HepG2 (cell line): ENCODE data around the gene MDP1. TPM values are rescaled to one million over a fixed set of nuclear protein-coding genes. Genes with fewer than 3 reads are reported as not detected.

ENCODE experiments used
- AGO1 ChIP-seq: fragments of 200-400 bp; formaldehyde crosslinking; IDR thresholded peaks from 2 replicates; pipeline ENCODE4 v1.6.1; 2017; ENCODE audit warnings: mild to moderate bottlenecking, low read depth, low read length, moderate library complexity; ENCODE audit not compliant: poor library complexity, severe bottlenecking
- FIP1L1 ChIP-seq: fragments of 200-400 bp; formaldehyde crosslinking; IDR thresholded peaks from 2 replicates; pipeline ENCODE4 v1.6.1; 2018; ENCODE audit warnings: low read depth, mild to moderate bottlenecking, low read length, moderate library complexity, borderline replicate concordance; ENCODE audit not compliant: insufficient read depth
- FOXO1 ChIP-seq: sonication (generic); formaldehyde crosslinking; IDR thresholded peaks from 2 replicates; pipeline ENCODE4 v1.4.0; 2020; ENCODE audit warnings: missing genetic modification reagents
- HCFC1 ChIP-seq: fragments of 150-350 bp; IDR thresholded peaks from 2 replicates; pipeline ENCODE4 v1.6.1; 2014; ENCODE audit warnings: low read depth, low read length
- HES4 ChIP-seq: sonication (generic); formaldehyde crosslinking; IDR thresholded peaks from 2 replicates; pipeline ENCODE4 v1.9.0; 2021; ENCODE audit warnings: mild to moderate bottlenecking, missing genetic modification reagents, borderline replicate concordance
- HNRNPLL ChIP-seq: fragments of 200-400 bp; formaldehyde crosslinking; IDR thresholded peaks from 2 replicates; pipeline ENCODE4 v1.6.1; 2017; ENCODE audit warnings: mild to moderate bottlenecking, low read depth, low read length; ENCODE audit not compliant: poor library complexity, severe bottlenecking
- MTA1 ChIP-seq: sonication (generic); formaldehyde crosslinking; IDR thresholded peaks from 2 replicates; pipeline ENCODE4 v1.4.0; 2020; ENCODE audit warnings: missing genetic modification reagents, mild to moderate bottlenecking, borderline replicate concordance
- PPARG ChIP-seq: conservative IDR thresholded peaks from 2 replicates; pipeline ENCODE4 v1.6.1; 2016; ENCODE audit warnings: missing biosample characterization, missing genetic modification reagents
- SIX4 ChIP-seq: sonication (generic); formaldehyde crosslinking; IDR thresholded peaks from 2 replicates; pipeline ENCODE4 v1.4.0; 2020; ENCODE audit warnings: missing genetic modification reagents
- ZBTB21 ChIP-seq: sonication (generic); formaldehyde crosslinking; IDR thresholded peaks from 2 replicates; pipeline ENCODE4 v1.4.0; 2020; ENCODE audit warnings: missing genetic modification reagents
- ZBTB42 ChIP-seq: sonication (generic); formaldehyde crosslinking; IDR thresholded peaks from 2 replicates; pipeline ENCODE4 v1.5.0; 2020; ENCODE audit warnings: mild to moderate bottlenecking, missing genetic modification reagents
- ZFX ChIP-seq: sonication (generic); formaldehyde crosslinking; IDR thresholded peaks from 2 replicates; pipeline ENCODE4 v1.4.0; 2020; ENCODE audit warnings: mild to moderate bottlenecking, low read depth, missing genetic modification reagents, moderate library complexity
- ZNF225 ChIP-seq: sonication (generic); formaldehyde crosslinking; IDR thresholded peaks from 2 replicates; pipeline ENCODE4 v1.4.0; 2020; ENCODE audit warnings: mild to moderate bottlenecking, missing genetic modification reagents
- ZNF30 ChIP-seq: sonication (generic); formaldehyde crosslinking; IDR thresholded peaks from 2 replicates; pipeline ENCODE4 v1.5.0; 2020; ENCODE audit warnings: mild to moderate bottlenecking, missing genetic modification reagents
- ZNF354B ChIP-seq: sonication (generic); formaldehyde crosslinking; IDR thresholded peaks from 2 replicates; pipeline ENCODE4 v1.8.0; 2022; ENCODE audit warnings: mild to moderate bottlenecking, missing genetic modification reagents
- ZNF446 ChIP-seq: sonication (generic); formaldehyde crosslinking; IDR thresholded peaks from 2 replicates; pipeline ENCODE4 v1.5.0; 2020; ENCODE audit warnings: mild to moderate bottlenecking, missing genetic modification reagents
- ZNF567 ChIP-seq: sonication (generic); formaldehyde crosslinking; IDR thresholded peaks from 2 replicates; pipeline ENCODE4 v1.8.1; 2023; ENCODE audit warnings: mild to moderate bottlenecking, missing genetic modification reagents, borderline replicate concordance
- polyA plus RNA-seq, 8 experiments: library from polyadenylated mRNA; depleted of rRNA in 3 of 8; stranded (reverse) in 7 of 8; unstranded in 1 of 8; fragments of >200 nt; fragmentation: Illumina TruSeq in 4 of 8; extraction: Trizol in 4 of 8; gene quantifications; 2 replicates each; pipeline versions ENCODE4 v1.2.1 to v1.2.3, GENCODE V29; 2011 to 2016; ENCODE audit warnings: low read depth in 4 of 8, missing spikeins in 1 of 8, mixed read lengths in 1 of 8; ENCODE audit not compliant: insufficient read depth in 1 of 8
- total RNA-seq, 5 experiments: library from RNA; depleted of rRNA; stranded (reverse); fragments of >200 nt; fragmentation: Illumina TruSeq; extraction: Trizol; gene quantifications; 2 replicates each; pipeline ENCODE4 v1.2.3, GENCODE V29; 2016; ENCODE audit warnings: low read depth in 1 of 5
- TF ChIP-seq, protein P1 (sequence below): IDR thresholded peaks from 2 replicates; pipeline ENCODE4 v1.6.1; 2016; ENCODE audit warnings: low read depth
- TF ChIP-seq, protein P2 (sequence below): sonication (generic); formaldehyde crosslinking; IDR thresholded peaks from 2 replicates; pipeline ENCODE4 v1.5.1; 2020; ENCODE audit warnings: mild to moderate bottlenecking, moderate library complexity, missing genetic modification reagents
- TF ChIP-seq, protein P3 (sequence below): IDR thresholded peaks from 2 replicates; pipeline ENCODE4 v1.4.0; 2020; ENCODE audit warnings: mild to moderate bottlenecking, missing genetic modification reagents
- TF ChIP-seq, protein P4 (sequence below): sonication (generic); formaldehyde crosslinking; IDR thresholded peaks from 2 replicates; pipeline ENCODE4 v1.8.0; 2023; ENCODE audit warnings: mild to moderate bottlenecking, missing genetic modification reagents

MDP1 gene
- total and polyA plus RNA-seq, 2 of the 13 experiments (the other 11 are each of a cell fraction or from before 2014, with no cell fraction given) = 44.1 to 48.7 TPM

DNA sequence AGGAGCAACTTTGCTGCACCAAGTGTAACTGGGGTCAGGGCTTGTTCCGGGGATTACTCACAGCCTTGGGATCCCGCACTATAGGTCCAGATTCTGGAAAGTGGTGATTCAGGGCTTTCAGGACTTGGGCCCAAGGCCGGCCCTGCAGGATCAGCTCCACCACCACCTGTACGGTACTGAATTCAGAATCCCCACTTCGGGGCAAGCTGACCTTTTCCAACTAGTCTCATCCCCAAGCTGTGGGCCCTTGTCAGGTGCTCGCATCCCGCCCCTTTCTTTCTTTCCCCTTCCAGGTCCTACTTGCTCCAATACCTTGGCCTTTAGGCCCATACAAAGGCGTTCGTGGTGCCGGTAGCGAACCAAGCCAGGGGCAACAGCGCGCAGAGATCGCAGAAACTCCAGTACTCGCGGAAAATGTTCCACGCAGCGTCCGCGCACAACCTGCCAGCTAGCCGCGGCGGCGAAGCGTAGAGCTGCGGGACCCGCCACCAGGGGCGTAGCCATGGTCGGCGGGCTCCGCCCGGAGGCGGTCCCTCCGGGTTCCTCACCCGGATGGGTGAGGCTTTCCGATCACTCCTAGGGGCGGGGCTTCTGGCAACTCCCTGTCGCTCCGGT is 26.1 kb upstream of the MDP1 start (continued):
- TF ChIP-seq, protein P1, sequence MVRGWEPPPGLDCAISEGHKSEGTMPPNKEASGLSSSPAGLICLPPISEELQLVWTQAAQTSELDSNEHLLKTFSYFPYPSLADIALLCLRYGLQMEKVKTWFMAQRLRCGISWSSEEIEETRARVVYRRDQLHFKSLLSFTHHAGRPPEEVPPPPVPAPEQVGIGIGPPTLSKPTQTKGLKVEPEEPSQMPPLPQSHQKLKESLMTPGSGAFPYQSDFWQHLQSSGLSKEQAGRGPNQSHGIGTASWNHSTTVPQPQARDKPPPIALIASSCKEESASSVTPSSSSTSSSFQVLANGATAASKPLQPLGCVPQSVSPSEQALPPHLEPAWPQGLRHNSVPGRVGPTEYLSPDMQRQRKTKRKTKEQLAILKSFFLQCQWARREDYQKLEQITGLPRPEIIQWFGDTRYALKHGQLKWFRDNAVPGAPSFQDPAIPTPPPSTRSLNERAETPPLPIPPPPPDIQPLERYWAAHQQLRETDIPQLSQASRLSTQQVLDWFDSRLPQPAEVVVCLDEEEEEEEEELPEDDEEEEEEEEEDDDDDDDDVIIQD (CRISPR knock-in tag) = peak; percentile 35; the same call in 1 of the 2 replicates
- TF ChIP-seq FIP1L1 (peak; percentile 18; the same call in 1 of the 2 replicates), ZNF567 (CRISPR knock-in tag) (peak; percentile 82; the same call in 1 of the 2 replicates), PPARG (CRISPR knock-in tag) (peak; percentile 17; the same call in 1 of the 2 replicates), HCFC1 (0 out of 2 replicates have a peak, but pooled peaks have one; percentile 12), HES4 (CRISPR knock-in tag) (peak; percentile 71; the same call in 1 of the 2 replicates), ZNF30 (CRISPR knock-in tag) (peak; percentile 6; the same call in 1 of the 2 replicates), ZNF354B (CRISPR knock-in tag) (peak; percentile 39; the same call in 1 of the 2 replicates), FOXO1 (CRISPR knock-in tag) (peak; percentile 45; the same call in 1 of the 2 replicates), ZBTB21 (CRISPR knock-in tag) (0 out of 2 replicates have a peak, but pooled peaks have one; percentile 7), ZNF225 (no peak), ZBTB42 (CRISPR knock-in tag) (0 out of 2 replicates have a peak, but pooled peaks have one; percentile 19), SIX4 (CRISPR knock-in tag) (peak; percentile 17; the same call in 1 of the 2 replicates), ZNF446 (CRISPR knock-in tag) (peak; percentile 18; the same call in 1 of the 2 replicates), AGO1 (peak; percentile 78), MTA1 (CRISPR knock-in tag) (peak; percentile 90; the same call in 1 of the 2 replicates), HNRNPLL (peak; percentile 91), ZFX (CRISPR knock-in tag) (peak; percentile 84)
- TF ChIP-seq, protein P2, sequence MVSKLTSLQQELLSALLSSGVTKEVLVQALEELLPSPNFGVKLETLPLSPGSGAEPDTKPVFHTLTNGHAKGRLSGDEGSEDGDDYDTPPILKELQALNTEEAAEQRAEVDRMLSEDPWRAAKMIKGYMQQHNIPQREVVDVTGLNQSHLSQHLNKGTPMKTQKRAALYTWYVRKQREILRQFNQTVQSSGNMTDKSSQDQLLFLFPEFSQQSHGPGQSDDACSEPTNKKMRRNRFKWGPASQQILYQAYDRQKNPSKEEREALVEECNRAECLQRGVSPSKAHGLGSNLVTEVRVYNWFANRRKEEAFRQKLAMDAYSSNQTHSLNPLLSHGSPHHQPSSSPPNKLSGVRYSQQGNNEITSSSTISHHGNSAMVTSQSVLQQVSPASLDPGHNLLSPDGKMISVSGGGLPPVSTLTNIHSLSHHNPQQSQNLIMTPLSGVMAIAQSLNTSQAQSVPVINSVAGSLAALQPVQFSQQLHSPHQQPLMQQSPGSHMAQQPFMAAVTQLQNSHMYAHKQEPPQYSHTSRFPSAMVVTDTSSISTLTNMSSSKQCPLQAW (CRISPR knock-in tag) = peak; percentile 80; the same call in 1 of the 2 replicates
- TF ChIP-seq, protein P3, sequence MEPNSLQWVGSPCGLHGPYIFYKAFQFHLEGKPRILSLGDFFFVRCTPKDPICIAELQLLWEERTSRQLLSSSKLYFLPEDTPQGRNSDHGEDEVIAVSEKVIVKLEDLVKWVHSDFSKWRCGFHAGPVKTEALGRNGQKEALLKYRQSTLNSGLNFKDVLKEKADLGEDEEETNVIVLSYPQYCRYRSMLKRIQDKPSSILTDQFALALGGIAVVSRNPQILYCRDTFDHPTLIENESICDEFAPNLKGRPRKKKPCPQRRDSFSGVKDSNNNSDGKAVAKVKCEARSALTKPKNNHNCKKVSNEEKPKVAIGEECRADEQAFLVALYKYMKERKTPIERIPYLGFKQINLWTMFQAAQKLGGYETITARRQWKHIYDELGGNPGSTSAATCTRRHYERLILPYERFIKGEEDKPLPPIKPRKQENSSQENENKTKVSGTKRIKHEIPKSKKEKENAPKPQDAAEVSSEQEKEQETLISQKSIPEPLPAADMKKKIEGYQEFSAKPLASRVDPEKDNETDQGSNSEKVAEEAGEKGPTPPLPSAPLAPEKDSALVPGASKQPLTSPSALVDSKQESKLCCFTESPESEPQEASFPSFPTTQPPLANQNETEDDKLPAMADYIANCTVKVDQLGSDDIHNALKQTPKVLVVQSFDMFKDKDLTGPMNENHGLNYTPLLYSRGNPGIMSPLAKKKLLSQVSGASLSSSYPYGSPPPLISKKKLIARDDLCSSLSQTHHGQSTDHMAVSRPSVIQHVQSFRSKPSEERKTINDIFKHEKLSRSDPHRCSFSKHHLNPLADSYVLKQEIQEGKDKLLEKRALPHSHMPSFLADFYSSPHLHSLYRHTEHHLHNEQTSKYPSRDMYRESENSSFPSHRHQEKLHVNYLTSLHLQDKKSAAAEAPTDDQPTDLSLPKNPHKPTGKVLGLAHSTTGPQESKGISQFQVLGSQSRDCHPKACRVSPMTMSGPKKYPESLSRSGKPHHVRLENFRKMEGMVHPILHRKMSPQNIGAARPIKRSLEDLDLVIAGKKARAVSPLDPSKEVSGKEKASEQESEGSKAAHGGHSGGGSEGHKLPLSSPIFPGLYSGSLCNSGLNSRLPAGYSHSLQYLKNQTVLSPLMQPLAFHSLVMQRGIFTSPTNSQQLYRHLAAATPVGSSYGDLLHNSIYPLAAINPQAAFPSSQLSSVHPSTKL (CRISPR knock-in tag) = peak; percentile 5; the same call in 1 of the 2 replicates
- TF ChIP-seq, protein P4, sequence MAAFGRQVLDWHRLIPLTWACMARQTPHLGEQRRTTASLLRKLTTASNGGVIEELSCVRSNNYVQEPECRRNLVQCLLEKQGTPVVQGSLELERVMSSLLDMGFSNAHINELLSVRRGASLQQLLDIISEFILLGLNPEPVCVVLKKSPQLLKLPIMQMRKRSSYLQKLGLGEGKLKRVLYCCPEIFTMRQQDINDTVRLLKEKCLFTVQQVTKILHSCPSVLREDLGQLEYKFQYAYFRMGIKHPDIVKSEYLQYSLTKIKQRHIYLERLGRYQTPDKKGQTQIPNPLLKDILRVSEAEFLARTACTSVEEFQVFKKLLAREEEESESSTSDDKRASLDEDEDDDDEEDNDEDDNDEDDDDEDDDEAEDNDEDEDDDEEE (CRISPR knock-in tag) = peak; percentile 54
